SU-DHL-6 (cell line): ENCODE results near the gene APLN.

Experiments
- CTCF ChIP-seq: fragments of 200-600 bp; sonication (generic); IDR thresholded peaks from one replicate; pipeline ENCODE4 v1.5.1; 2017; ENCODE audit warnings: antibody characterized with exemption, mild to moderate bottlenecking, low read length, moderate library complexity; ENCODE audit not compliant: insufficient read depth, poor library complexity, severe bottlenecking
- EZH2phosphoT487 ChIP-seq: fragments of 200-600 bp; sonication (generic), shearing (Covaris generic); conservative IDR thresholded peaks from 2 replicates; pipeline ENCODE4 v1.6.1; 2018; ENCODE audit warnings: mild to moderate bottlenecking, antibody characterized with exemption, low read length, moderate library complexity, mixed read lengths

- TF ChIP-seq CTCF (no peak), EZH2phosphoT487 (no peak)
Observed at GRCh38 chrX:129679901-129680300, 25.1 kb upstream of the APLN start.
